Astrocyte (in vitro differentiated cells and primary cell): ENCODE measurements around the gene NRG2. TPM values are rescaled to one million over a fixed set of nuclear protein-coding genes. Genes with fewer than 3 reads are reported as not detected.

Experiments used
- DNase-seq: peaks from one replicate; pipeline ENCODE4 v3.0.0-alpha.2; 2010; ENCODE audit warnings: low read depth
- FAIRE-seq: peaks from 2 replicates; lab custom pipeline; 2011; peaks lifted over from hg19 to GRCh38; lab: Jason Lieb, UNC
- H2AFZ ChIP-seq: 2 replicates; pipeline ENCODE4 v1.6.0; 2012; ENCODE audit warnings: low read depth, low read length, inconsistent platforms
- H3K27ac ChIP-seq: 2 replicates; pipeline ENCODE4 v1.5.1; 2011; ENCODE audit warnings: low read depth, low read length, inconsistent platforms
- H3K27me3 ChIP-seq: 2 replicates; pipeline ENCODE4 v1.6.0; 2011; ENCODE audit warnings: low read length, inconsistent platforms; ENCODE audit not compliant: insufficient read depth
- H3K36me3 ChIP-seq: 2 replicates; pipeline ENCODE4 v1.5.1; 2011; ENCODE audit warnings: low read length, inconsistent platforms; ENCODE audit not compliant: insufficient read depth
- H3K4me1 ChIP-seq: 2 replicates; pipeline ENCODE4 v1.5.1; 2011; ENCODE audit warnings: low read length, inconsistent platforms; ENCODE audit not compliant: insufficient read depth
- H3K4me2 ChIP-seq: 2 replicates; pipeline ENCODE4 v1.6.0; 2012; ENCODE audit warnings: low read length, inconsistent platforms
- H3K4me3 ChIP-seq: 2 replicates; pipeline ENCODE4 v1.5.1; 2011; ENCODE audit warnings: low read depth, mild to moderate bottlenecking, low read length, inconsistent platforms; ENCODE audit not compliant: insufficient read depth
- H3K79me2 ChIP-seq: 2 replicates; pipeline ENCODE4 v1.6.0; 2012; ENCODE audit warnings: mild to moderate bottlenecking, low read length, inconsistent platforms; ENCODE audit not compliant: insufficient read depth
- H3K9ac ChIP-seq: 2 replicates; pipeline ENCODE4 v1.6.0; 2012; ENCODE audit warnings: mild to moderate bottlenecking, low read length, inconsistent platforms
- H3K9me3 ChIP-seq: 2 replicates; pipeline ENCODE4 v1.5.1; 2012; ENCODE audit warnings: low read depth, mild to moderate bottlenecking, low read length, inconsistent platforms; ENCODE audit not compliant: insufficient read depth
- H4K20me1 ChIP-seq: 2 replicates; pipeline ENCODE4 v1.6.0; 2012; ENCODE audit warnings: low read length, inconsistent platforms; ENCODE audit not compliant: insufficient read depth
- H3K27ac Mint-ChIP-seq: one replicate; pipeline ENCODE4 v1.8.0; 2021; ENCODE audit warnings: mild to moderate bottlenecking, mixed read lengths; ENCODE audit not compliant: unreplicated experiment
- H3K27me3 Mint-ChIP-seq: one replicate; pipeline ENCODE4 v1.8.0; 2021; ENCODE audit warnings: low read depth, mixed read lengths; ENCODE audit not compliant: unreplicated experiment
- H3K36me3 Mint-ChIP-seq: one replicate; pipeline ENCODE4 v1.8.0; 2021; ENCODE audit warnings: low read depth, mixed read lengths; ENCODE audit not compliant: unreplicated experiment
- H3K4me1 Mint-ChIP-seq: one replicate; pipeline ENCODE4 v1.8.0; 2021; ENCODE audit warnings: low read depth, mixed read lengths; ENCODE audit not compliant: unreplicated experiment
- H3K4me3 Mint-ChIP-seq: one replicate; pipeline ENCODE4 v1.8.0; 2021; ENCODE audit warnings: mild to moderate bottlenecking, moderate library complexity, mixed read lengths; ENCODE audit not compliant: unreplicated experiment
- H3K9me3 Mint-ChIP-seq: one replicate; pipeline ENCODE4 v1.8.0; 2021; ENCODE audit warnings: mild to moderate bottlenecking, mixed read lengths; ENCODE audit not compliant: unreplicated experiment
- CTCF ChIP-seq: IDR thresholded peaks from 2 replicates; pipeline ENCODE4 v1.5.1; 2011; ENCODE audit warnings: low read depth, mild to moderate bottlenecking, inconsistent platforms, low read length, moderate library complexity; ENCODE audit not compliant: insufficient read depth
- EZH2 ChIP-seq: IDR thresholded peaks from 2 replicates; pipeline ENCODE4 v1.6.1; 2012; ENCODE audit warnings: mild to moderate bottlenecking, low read length, inconsistent platforms; ENCODE audit not compliant: insufficient read depth
- total RNA-seq: library from RNA; stranded (reverse); gene quantifications from 2 replicates; pipeline ENCODE4 v1.2.1, GENCODE V29; 2021

Gene NRG2
- total RNA-seq, 1 donor from 2014 or later, result 0.54 TPM

DNA sequence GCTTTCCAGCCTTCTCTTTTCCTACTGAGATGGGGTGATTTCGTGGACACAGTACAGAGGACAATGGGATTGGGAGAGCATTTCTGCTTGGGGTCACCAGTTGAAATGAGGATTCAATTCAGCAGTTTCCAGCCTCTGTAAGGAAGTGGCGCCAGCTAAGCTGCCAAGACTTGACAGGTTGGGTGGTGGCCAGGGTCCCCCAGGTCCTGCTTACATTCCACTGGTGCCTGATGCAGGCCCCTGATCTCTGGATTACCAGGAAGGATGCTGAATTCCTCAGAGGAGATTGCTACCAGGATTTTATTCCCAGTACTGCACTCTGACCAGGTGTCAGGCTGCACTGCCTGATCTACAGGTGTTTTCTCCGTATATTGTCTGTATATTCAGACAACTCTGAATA, 127.8 kb downstream of the NRG2 start:
- FAIRE-seq, result no peak
- Histone ChIP-seq H3K27me3 (peaks cover 18% of the 10 kb centered on the region), H3K9ac (no peak overlapping the region), H2AFZ (no peak overlapping the region), H3K4me1 (no peaks in the 10 kb centered on the region), H4K20me1 (no peaks in the 10 kb centered on the region), H3K79me2 (no peaks in the 10 kb centered on the region), H3K4me3 (no peak overlapping the region), H3K27ac (no peak overlapping the region), H3K4me2 (no peak overlapping the region), H3K36me3 (no peaks in the 10 kb centered on the region), H3K9me3 (no peaks in the 10 kb centered on the region)
- Mint-ChIP-seq H3K4me3 (no peak overlapping the region), H3K4me1 (no peaks in the 10 kb centered on the region), H3K27me3 (peaks cover 47% of the 10 kb centered on the region), H3K9me3 (no peaks in the 10 kb centered on the region), H3K27ac (no peak overlapping the region), H3K36me3 (no peaks in the 10 kb centered on the region)
- DNase-seq, result no peak
- TF ChIP-seq EZH2 (no peak), CTCF (no peak)

- DNase-seq, result no peak
- Histone ChIP-seq H3K9me3 (no peaks in the 10 kb centered on the region), H3K9ac (no peak overlapping the region), H2AFZ (no peak overlapping the region), H3K4me3 (no peak overlapping the region), H3K79me2 (no peaks in the 10 kb centered on the region), H4K20me1 (no peaks in the 10 kb centered on the region), H3K27ac (no peak overlapping the region), H3K4me2 (no peak overlapping the region), H3K27me3 (peaks cover 18% of the 10 kb centered on the region), H3K4me1 (no peaks in the 10 kb centered on the region), H3K36me3 (no peaks in the 10 kb centered on the region)
- Mint-ChIP-seq H3K4me1 (no peaks in the 10 kb centered on the region), H3K27me3 (peaks cover 55% of the 10 kb centered on the region), H3K27ac (no peak overlapping the region), H3K4me3 (no peak overlapping the region), H3K36me3 (no peaks in the 10 kb centered on the region), H3K9me3 (no peaks in the 10 kb centered on the region)
- TF ChIP-seq CTCF, result no peak
- no peak for TF ChIP-seq EZH2
- FAIRE-seq, result no peak
Measured at GRCh38 chr5:139914218-139914807, 128.8 kb downstream of the NRG2 start.

DNA sequence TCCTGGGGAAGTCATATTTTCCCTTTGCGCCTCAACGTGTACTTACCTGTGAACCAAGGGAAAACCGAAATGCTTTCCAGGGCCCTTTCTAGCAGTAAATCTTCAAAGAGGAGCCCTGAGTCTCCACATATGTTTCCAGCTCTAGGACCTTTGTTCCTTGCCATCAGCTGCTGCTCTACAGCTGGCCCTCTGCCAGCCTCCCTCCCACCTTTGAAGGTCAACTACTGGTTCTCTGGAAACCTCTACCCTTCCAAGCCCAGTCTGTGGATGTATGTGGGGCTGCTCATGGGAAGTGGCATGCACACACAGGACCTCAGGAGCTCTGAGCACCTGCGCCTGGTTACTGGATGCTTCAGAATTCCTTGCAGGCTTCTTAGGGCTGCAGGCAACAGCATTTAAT, 130.3 kb downstream of the NRG2 start:
- no peaks in the 10 kb centered on the region for H3K9me3 ChIP-seq
- no peaks in the 10 kb centered on the region for H4K20me1 ChIP-seq
- no peak overlapping the region for H3K27ac Mint-ChIP-seq
- TF ChIP-seq CTCF, result no peak
- H3K27me3 ChIP-seq, result peaks cover 24% of the 10 kb centered on the region
- no peak overlapping the region for H2AFZ ChIP-seq
- no peaks in the 10 kb centered on the region for H3K9me3 Mint-ChIP-seq
- no peak overlapping the region for H3K27ac ChIP-seq
- no peaks in the 10 kb centered on the region for H3K4me1 Mint-ChIP-seq
- H3K36me3 Mint-ChIP-seq, result no peaks in the 10 kb centered on the region
- H3K27me3 Mint-ChIP-seq, result peaks cover 62% of the 10 kb centered on the region
- no peak for FAIRE-seq
- no peaks in the 10 kb centered on the region for H3K4me1 ChIP-seq
- no peak overlapping the region for H3K9ac ChIP-seq
- no peak for DNase-seq
- no peaks in the 10 kb centered on the region for H3K36me3 ChIP-seq
- no peaks in the 10 kb centered on the region for H3K79me2 ChIP-seq
- no peak overlapping the region for H3K4me3 ChIP-seq
- H3K4me2 ChIP-seq, result no peak overlapping the region
- H3K4me3 Mint-ChIP-seq, result no peak overlapping the region
